Fibroblast of the aortic adventitia (primary cell): ENCODE measurements around the gene KRTAP19-1. TPM values are rescaled to one million over a fixed set of nuclear protein-coding genes. Genes with fewer than 3 reads are reported as not detected.

Experiments
- DNase-seq: peaks from one replicate; pipeline ENCODE4 v3.0.0-alpha.2; 2010; ENCODE audit warnings: low read depth
- H3K4me3 ChIP-seq: 2 replicates; pipeline ENCODE4 v1.5.1; 2011; ENCODE audit warnings: low read depth, mild to moderate bottlenecking, control low read depth, low read length, moderate library complexity
- CTCF ChIP-seq: IDR thresholded peaks from 2 replicates; pipeline ENCODE4 v1.5.1; 2011; ENCODE audit warnings: mild to moderate bottlenecking, low read length, control low read depth, inconsistent platforms; ENCODE audit not compliant: insufficient read depth
- total RNA-seq: library from RNA; depleted of rRNA; stranded (reverse); fragments of >200 nt; gene quantifications from 2 replicates; pipeline ENCODE4 v1.2.3, GENCODE V29; 2012; ENCODE audit warnings: low replicate concordance

KRTAP19-1 gene
- total RNA-seq, 1 donor, result not detected

- no peak within 1 kb of the TSS for H3K4me3 ChIP-seq
Observed at GRCh38 chr21:30491963-30492428, 11.8 kb upstream of the KRTAP19-1 start, which contains the start of gene KRTAP19-3. Gene KRTAP19-3, minus strand, starts transcription at chr21:30492013. Its CDS starts 56 bp downstream, at chr21:30491957.

GRCh38 chr21:30487336-30487735 is 7.2 kb upstream of the KRTAP19-1 start, which contains the start of gene KRTAP19-2:
Gene KRTAP19-2, minus strand, starts transcription at chr21:30487436. Its CDS starts 88 bp downstream, at chr21:30487348.
- no peak within 1 kb of the TSS for H3K4me3 ChIP-seq
- TF ChIP-seq CTCF, result no peak
- no peak for DNase-seq

More at GRCh38 chr21:30491963-30492428, 11.8 kb upstream of the KRTAP19-1 start, which contains the start of gene KRTAP19-3:
- no peak for TF ChIP-seq CTCF
- no peak for DNase-seq

- H3K4me3 ChIP-seq, result no peak overlapping the region
- TF ChIP-seq CTCF, result no peak
- DNase-seq, result no peak
Observed at GRCh38 chr21:30486180-30486579, 6.0 kb upstream of the KRTAP19-1 start.

GRCh38 chr21:30482130-30482529 is 2.0 kb upstream of the KRTAP19-1 start:
- no peak for TF ChIP-seq CTCF
- H3K4me3 ChIP-seq, result no peak overlapping the region
- DNase-seq, result no peak

GRCh38 chr21:30479259-30479658 is 908 bp downstream of the KRTAP19-1 start:
- DNase-seq, result no peak
- no peak overlapping the region for H3K4me3 ChIP-seq
- TF ChIP-seq CTCF, result no peak

- no peak for DNase-seq
- TF ChIP-seq CTCF, result no peak
- no peak overlapping the region for H3K4me3 ChIP-seq
Observed at GRCh38 chr21:30478004-30478403, 2.2 kb downstream of the KRTAP19-1 start.
